HL-60 (cell line): ENCODE data around the gene GNLY.

ENCODE experiments used
- CTCF ChIP-seq: IDR thresholded peaks from one replicate; pipeline ENCODE4 v1.5.1; 2011; ENCODE audit warnings: low read length, control low read depth, inconsistent platforms; ENCODE audit not compliant: insufficient read depth
- GABPA ChIP-seq: IDR thresholded peaks from 2 replicates; pipeline ENCODE4 v1.6.1; 2012; ENCODE audit warnings: low read depth
- POLR2AphosphoS5 ChIP-seq: IDR thresholded peaks from 2 replicates; pipeline ENCODE4 v1.6.1; 2012; ENCODE audit warnings: low read depth
- REST ChIP-seq: IDR thresholded peaks from 2 replicates; pipeline ENCODE4 v1.6.1; 2012; ENCODE audit warnings: low read depth; ENCODE audit not compliant: insufficient replicate concordance

- TF ChIP-seq CTCF = no peak
- TF ChIP-seq REST = no peak
- TF ChIP-seq POLR2AphosphoS5 = no peak
- TF ChIP-seq GABPA = no peak
These were observed 28.1 kb upstream of the GNLY start for GRCh38 chr2:85666016-85666415.
